NCI-H1048 (cell line): ENCODE measurements around the gene DZIP1L.
"Not testable (repeated sequence)": the region's sequence is repeated elsewhere in the genome, so short reads cannot be mapped to it uniquely, and the experiment has no call there.

Experiments used
- DNase-seq: peaks from one replicate; lab custom pipeline; 2025; lab: John Stamatoyannopoulos, UW

The DZIP1L gene

DNA sequence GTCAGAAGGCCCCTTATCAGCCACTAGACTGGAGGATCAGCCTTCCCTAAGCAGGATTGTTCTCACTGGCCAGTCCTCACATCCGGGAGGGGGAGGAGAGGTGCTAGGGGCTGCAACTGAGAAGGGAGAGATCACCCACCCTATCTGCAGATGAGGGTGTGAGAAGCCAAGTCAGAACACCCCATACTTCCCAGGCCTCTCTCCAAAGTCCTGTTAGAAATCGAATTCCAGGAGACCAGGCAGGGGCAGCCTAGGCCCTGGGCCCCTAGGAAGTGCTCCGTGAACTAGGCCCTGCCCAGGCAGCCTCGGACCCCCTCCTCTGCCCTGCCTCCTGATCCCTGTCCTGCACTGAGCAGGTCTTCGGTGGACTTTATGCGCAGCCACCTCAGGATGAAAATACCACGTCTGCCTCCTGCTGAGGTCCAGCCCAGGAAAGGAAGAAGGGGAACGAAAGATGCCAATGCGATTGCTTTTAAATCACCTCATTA lies 933 bp downstream of the DZIP1L start:
- DNase-seq, result no peak

DNA sequence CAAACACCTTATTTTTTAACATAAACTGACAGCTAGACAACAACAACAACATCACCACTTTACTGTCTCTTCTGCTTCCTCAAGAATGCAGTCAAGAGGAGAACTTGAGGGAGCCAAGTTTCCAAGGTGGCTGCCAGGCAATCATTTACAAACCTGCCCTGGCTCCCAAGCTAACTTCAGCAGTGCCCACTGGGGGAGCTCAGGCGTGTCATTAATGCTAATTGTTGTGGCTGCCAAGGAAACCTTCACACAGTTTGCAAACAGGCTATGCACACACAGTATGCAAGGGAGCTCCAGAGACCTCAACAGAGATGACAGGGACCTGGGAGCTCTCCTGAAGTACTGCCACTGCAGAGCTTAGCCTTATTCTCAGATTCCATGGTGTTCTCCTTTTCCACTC lies 2.1 kb downstream of the DZIP1L start:
- no peak for DNase-seq

DNA sequence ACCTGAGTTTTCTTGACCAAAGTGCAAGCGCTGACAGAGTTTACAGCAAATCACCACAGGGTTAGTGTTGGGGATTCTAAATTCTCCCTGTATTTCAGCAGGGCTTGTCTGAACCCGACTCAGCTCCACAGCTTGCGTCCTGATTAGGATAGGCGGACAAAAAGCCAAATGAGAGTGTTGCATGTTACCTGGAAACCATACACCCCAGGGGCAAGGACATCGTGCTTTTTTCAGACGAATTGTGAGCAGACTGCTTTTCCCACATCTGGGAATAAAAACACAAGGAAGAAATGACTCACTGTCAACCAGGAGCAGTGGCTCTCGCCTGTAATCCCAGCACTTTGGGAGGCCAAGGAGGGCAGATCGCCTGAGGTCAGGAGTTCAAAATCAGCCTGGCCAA lies 3.0 kb downstream of the DZIP1L start:
- DNase-seq, result no peak

DNA sequence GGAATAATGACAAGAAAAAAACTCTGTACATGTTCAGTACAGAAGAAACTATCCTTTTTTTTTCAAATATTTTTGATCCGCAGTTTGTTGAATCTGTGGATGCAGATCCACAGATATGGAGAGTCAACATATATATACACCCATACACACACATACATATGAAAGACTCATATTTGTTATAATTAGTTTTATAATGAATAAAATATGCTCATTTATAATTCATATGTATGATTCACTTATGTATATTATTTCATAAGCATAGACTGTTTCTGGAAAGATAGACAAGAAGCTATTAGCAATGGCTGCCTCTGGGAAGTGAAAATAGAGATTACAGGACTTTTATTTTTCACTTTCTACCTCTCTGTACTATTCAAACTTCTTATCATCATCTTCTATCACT lies 9.8 kb downstream of the DZIP1L start:
- no peak for DNase-seq

DNA sequence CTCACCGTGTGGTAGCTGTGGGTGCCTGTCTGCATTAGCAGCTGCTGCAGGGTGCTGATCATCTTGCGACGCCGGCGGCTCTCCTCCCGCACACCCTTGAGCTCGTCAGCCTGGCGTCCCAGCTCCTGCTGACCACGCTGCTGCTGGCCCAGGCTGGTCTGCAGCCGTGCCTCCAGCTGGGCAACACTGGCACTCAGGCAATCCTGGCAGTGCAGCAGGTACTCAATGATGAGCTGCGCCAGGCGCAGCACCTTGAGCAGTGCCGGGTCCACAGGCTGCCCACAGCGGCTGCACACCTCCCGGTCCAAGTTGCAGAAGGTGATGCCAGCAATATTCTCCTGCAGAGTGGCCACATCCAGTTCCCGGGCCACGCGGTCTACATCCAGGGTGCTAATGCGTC lies 11.9 kb downstream of the DZIP1L start:
- no peak for DNase-seq

DNA sequence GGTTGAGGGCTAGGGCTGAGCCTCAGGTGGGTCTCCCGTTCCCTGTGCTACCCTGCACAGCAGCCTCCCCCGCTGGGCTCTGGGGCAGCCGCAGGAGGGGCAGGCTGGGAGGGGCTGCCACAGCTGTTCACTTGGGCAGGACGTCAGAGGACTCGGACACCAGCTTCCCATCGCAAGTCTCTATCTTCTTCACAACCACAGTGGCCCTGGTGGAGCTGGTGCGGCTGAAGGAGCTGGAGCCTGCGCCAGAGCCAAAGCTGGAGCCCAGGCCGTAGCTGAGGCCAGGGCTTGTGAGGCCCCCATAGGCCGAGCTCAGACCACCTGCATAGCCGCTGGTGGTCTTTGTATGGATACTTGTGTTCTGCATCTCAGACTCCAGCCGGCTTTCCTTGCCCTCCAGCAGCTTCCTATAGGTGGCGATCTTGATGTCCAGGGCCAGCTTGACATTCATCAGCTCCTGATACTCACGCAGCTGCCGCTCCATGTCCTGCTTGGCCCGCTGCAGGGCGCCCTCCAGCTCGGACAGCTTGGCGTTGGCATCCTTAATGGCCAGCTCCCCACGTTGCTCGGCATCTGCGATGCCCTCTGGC lies 14.0 kb downstream of the DZIP1L start:
- DNase-seq, result not testable (repeated sequence)

DNA sequence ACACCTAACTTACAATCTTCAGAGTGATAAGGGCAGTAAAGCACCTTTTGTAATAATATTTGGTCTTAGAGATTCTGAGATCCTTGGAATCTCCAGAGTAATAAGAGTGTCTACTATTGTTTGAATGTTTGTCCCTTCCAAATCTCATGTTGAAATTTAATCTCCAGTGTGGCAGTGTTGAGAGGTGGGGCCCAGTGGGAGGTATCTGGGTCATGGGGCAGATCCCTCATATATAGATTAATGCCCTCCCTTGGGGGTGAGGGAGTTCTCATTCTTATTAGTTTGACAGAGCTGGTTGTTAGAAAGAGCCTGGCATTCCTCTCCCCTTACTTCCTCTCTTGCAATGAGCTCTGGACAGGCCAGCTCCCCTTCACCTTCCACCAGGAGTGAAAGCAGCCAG lies 16.0 kb downstream of the DZIP1L start:
- no peak for DNase-seq

DNA sequence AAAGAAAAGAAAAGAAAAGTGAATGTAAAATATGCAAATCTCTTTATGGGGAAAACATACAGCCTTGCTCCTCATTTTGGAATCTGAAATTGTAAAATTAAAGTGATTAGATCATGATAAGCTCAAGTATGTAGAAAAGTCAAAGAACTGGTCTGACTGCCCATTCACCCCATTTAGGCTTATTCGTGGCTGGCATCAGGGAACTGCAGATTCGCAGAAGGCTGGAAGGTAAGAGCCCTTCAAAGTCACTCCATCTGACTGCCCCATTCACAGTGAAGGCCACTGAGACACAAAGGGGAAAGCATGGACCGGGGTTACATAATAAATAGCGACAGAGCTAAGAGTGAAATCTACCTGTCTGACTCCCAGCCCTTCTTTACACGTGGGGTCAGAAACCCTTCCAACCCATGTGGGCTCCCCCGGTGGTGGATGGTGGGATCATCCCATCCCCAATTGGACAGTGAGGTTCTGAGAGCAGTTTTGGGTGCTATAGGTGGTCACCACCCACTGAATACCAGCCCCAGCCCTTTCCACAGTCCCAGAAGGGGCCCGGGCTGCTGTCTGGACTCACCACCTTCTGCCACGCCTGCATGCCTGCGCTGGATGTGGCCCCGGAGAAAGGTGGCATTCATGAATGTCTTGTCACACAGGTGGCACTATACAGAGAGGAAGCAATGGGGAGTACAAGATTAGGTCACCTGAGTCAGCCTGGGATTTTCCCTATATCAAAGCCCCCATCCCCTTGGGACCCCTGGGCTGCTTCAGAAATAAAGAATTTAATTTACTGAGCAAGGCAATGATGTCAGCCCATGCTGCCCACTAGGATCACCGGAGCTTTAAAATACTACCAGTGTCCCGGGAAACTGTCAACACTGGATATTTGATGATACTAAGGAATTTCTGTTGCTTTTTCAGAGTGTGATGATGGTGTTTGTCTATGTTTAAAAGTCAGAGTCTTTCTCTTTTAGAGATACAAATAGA lies 17.9 kb downstream of the DZIP1L start:
- no peak for DNase-seq

DNA sequence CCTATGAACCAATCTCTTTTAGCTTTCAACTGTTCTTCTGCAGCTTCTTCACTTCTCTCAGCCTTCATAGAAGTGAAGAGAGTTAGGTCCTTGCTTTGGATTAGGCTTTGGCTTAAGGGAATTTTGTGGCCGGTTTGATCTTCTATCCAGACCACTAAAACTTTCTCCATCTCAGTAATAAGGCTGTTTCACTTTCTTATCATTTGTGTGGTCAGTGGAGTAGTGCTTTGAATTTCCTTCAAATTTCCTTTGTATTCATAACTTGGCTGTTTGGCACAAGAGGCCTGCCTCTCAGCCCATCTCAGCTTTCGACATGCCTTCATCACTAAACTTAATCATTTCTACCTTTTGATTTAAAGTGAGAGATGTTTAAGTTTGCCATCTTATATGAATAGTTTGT lies 21.7 kb downstream of the DZIP1L start:
- no peak for DNase-seq

DNA sequence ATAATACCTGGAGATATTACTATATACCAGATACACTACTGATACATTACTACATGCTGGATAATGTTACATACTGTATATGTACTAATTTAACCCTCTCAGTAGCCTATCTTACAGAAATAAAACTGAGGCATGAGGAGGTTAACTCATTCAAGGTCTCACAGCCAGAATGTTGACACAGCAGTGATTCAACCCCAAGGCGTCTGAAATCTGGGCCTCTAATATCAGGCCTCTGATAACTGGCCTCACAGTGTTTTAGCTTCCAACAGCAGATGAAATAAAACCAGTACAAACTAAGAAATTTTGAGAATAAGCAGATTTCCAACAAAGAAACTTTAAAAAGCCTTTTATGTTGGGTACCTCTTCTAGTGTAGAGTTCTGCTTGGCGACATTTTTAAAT lies 23.4 kb downstream of the DZIP1L start:
- no peak for DNase-seq

DNA sequence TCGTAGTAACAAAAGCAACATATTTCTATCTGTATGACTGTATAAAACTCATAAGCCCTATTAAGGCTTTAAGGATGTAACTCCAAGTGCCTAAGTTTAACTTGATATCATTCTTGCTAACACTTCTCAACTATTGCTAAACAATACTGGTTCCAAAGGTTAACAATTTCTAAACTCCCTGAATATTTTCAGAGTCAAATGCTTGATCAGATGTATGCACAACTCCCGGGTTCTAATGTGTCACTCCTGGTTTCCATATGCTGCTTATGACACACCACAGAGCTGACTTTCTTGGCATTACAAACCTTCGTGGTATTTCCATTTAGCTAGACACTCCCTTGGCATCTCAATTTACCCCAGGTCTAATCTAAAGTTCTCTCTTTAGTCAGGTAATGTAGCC lies 26.3 kb downstream of the DZIP1L start:
- DNase-seq, result no peak

DNA sequence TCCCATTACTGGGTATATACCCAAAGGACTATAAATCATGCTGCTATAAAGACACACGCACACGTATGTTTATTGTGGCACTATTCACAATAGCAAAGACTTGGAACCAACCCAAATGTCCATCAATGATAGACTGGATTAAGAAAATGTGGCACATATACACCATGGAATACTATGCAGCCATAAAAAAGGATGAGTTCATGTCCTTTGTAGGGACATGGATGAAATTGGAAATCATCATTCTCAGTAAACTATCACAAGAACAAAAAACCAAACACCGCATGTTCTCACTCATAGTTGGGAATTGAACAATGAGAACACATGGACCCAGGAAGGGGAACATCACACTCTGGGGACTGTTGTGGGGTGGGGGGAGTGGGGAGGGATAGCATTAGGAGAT lies 29.7 kb downstream of the DZIP1L start:
- not testable (repeated sequence) for DNase-seq

DNA sequence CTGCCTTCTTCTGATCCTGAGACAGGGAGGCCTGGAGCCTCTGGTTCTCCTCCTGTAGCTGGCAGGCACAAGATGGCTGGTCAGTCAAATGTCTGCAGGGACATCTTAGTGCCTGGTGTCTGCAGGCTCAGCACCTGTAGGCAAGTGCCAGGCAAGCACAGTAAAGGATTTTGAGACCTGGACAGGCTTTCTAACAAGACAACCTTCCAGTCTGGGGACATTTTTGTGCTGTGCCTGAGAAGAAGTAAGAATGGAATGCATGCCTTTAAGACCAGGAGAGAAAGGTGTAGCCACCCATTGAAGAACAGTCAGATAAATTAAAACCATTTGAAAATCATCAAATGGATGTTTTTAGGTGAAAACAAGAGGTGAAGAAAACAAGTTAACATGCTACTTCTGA lies 31.2 kb downstream of the DZIP1L start:
- no peak for DNase-seq

DNA sequence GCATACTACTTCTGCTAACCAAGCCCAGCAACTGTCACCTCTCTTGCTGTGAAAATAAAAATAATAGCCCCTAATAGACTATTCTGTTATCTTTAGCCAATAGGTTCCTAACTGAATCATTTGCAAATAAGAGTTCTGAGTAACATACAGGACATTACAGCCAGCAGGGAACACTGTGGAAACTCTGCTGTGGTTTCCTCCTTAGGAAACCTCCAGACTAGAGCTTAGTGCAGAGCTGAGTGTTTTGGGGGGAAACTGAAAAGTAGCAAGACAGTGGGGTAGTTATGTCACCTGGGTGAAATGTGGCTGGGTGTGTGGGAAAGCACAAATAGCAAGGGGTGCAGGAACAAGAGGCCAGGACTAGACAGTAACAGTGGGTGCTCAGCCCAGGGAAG lies 32.4 kb downstream of the DZIP1L start:
- no peak for DNase-seq

DNA sequence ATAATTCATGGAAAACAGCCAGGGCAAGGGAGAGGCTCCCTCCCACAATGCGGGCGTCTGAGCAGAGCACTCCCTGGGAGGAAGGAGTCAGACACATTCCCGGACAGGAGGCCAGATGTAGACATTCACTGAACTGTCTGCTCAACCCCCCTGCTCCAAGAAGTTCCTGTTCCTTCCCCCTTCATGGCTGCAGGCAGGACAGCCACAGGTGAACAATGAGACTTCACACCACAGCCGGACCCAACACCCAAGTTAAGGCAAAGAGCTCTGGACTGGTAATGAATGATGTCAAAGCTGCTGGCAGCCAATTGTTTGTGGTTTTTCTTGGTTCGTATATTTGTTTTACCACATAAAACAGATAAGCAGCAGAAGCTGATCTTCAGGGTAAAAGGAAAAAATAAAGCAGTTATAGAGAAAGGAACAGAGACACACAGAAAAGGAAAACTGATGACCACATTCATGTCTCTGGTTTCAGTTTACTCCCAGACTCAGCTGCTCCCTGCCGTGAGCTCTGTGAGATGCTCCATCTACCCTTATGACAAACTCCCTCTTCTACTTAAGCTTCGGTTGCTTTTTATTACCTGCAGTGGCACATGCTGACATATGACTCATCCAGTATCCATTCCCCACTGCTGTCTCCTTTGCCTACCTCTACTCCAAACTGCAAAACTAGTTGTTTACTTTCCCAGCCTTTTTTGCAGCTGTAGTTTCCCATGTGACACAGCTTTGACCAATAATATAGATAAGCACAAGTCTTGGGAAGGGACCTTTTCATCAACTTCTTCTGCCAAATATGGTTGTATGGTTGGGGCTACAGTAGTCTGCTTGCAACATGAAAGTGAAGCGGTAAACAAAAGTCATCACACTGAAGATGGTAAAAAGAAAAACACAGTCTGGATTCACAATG lies 33.1 kb downstream of the DZIP1L start:
- no peak for DNase-seq

DNA sequence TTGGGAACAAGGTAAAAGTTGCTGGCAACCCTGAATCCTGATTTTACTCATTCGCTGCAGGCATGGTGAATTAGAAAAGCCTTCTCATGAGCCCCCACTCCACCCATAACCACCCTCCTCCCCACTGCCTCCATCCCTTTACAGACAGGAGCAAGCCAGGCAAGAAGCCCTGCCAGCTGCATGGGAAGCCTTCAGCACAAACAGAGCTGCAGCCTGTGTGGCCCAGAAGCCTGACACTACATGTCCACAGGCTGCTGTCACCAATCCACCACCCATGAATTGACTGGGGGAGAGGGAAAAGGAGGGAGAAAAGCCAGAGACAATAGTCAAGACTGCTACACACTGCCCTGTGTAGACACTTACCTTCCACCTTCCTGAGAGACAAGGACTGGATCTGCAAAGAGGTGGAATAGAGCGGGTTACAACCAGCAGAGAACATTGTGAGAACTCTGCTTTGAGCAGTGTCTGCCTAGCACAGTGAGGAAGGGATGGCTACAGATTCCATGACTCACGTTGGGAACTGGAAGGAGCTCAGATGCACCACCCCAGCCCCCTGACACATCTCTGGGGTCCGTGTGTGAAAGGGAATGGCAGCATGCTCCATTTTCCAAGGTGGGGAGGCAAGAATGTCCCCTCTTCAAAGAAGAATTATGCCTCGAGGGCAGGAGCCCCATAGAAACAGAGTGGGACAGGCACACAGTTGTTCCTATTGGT lies 33.9 kb downstream of the DZIP1L start:
- no peak for DNase-seq

DNA sequence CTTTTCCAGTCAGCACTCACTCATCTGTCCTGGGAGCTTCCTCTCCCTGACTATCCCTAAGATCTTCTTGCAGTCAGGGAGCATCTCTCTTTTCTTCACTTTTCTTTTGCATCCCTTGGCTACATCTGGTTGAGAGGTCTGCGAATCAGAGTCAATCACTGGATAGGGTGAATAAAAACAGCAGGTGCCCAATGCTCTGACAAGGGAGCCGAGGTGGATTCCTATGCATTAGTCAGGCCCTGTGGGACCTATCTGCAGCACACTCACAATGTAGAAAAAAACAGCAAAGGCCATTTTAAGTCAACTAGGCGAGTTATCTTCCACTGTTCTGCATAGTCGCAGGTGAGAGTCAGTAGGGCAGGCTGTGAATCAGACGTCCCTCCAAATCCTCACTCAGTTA lies 35.5 kb downstream of the DZIP1L start:
- no peak for DNase-seq

DNA sequence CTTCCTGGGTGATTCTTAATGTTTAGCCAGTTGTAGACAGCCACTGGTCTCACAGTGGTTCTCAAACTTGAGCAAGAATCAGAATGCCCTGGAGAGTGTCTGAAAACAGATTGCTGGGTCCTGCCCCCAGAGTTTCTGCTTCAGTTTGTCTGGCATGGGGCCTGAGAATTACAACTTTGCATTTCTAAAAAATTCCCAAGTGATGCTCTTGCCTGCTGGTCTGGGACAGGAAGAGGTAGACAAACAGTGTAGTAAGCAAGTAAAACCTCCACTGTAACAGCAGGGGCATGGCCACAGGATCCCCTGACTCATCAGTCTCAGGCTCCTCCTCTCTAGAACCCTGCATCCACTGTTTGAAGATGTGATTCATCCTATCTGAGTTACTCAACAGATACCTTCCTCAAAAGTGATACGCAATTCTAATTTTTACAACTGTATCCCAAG lies 36.5 kb downstream of the DZIP1L start:
- DNase-seq, result no peak

DNA sequence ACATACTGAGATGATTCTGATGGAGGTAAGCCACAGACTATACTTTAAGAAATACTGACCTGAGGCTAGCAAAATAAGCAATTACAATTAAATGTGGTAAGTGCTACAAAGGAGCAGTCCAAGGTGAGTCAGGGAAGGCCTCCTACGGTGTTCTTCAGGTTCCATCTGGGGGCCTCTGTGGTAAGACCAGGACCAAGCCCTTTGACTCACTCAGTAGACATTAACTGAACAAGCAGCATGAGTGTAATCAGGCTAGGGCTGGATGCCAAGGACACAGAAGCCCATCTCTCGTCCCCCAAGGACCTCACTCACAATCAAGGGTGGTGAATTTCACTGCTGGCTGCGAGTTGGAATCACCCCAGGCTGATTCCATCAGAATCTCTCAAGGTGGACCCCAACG lies 37.3 kb downstream of the DZIP1L start:
- no peak for DNase-seq

DNA sequence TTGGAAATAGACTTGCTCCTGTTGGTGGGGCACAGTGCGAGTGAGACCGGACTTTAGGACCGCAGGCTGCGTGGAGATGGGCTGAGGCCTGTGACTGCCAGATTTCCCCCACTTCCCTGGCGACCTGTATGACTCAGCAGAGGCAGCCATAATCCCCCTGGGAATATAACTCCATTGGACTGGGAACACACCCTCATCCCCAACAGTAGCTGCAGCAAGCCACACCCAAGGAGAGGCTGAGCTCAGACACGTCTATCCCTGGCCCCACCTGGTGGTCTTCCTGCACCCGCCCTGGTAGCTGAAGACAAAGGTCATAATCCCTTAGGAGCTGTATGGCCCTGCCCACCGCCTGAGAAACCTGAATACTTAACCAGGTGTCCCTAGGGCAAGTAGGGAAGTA lies 42.6 kb downstream of the DZIP1L start:
- no peak for DNase-seq

DNA sequence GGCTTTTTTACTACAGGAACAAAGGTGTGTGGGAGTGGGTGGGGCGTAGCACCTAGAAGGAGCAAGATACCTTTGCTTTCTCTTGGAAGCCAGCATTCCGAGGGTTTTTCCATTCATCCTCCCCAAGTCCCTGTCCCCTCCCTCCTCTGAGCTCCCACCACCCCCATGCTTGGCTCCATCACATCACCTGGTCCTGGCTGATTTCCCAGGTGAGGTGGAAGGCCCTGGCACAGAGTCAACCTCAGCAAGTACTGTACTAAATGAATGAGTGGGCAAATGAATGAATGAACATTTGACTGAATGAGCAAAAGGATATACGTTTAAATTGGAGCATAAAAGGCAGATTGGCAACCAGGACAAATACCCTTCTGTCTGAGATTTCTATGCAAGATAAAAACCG lies 45.4 kb downstream of the DZIP1L start:
- no peak for DNase-seq
